ENCODE results near the gene ATG13. TPM values are rescaled to one million over a fixed set of nuclear protein-coding genes. Genes with fewer than 3 reads are reported as not detected.

ATG13 gene
- polyA plus RNA-seq, 1 donor: 69.5 TPM

GRCh38 chr11:46603704-46604308 is 13.5 kb upstream of the ATG13 start:
- no peak for DNase-seq

DNA sequence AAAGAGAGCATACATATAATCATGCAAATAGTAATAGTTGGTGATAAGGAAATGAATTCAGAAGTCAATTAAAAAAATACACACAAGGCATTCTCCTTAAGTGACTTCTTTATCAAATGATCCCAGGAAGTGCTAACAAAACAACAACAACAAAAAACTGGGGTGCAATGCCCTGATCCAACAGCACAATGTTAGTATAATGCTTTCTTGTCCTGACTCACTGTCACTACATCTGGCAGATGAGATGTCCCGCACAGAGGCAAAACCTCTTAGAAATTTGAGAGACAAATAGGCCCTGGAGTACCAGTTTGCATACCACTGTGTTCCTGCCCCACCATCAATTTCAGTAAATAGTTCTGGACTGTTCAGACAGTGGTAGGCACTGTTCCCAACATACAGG is 12.6 kb upstream of the ATG13 start:
- DNase-seq: no peak

GRCh38 chr11:46607516-46607915 is 9.8 kb upstream of the ATG13 start:
- DNase-seq: no peak

GRCh38 chr11:46609386-46609785 is 8.0 kb upstream of the ATG13 start:
- DNase-seq: no peak

DNA sequence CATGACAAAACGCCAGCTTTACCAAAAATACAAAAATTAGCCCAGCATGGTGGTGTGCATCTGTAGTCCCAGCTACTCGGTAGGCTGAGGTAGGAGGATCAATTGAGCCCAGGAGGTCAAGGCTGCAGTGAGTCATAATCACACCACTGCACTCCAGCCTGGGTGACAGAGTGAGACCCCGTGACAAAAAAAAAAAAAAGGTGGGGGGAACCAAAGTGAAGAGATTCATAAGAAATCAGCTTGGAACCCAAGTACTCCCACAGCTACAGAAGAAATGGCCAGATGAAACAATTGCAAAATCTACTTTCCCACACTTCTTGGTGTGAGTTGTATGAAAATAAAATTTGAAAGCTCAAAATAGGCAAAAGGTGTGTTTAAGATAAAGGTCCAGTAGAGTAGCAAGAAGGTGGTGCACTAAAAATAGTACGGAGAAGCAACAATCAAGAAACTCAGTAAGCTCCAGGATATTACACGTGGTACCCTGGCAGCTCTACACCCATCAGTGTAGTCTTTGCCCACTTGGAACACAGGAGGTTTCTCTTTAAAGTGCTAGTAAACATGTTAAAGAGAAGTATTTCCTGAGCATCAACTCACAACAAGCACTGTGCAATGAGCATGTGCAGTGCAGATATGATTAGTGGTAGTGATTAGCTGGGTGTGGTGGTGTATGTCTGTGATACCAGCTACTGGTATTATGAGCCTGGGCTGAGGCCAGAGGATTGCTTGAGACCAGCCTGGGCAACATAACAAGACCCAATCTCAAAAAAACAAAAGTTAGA is 5.6 kb upstream of the ATG13 start:
- DNase-seq: no peak

- no peak for DNase-seq
These were observed 5.0 kb upstream of the ATG13 start for GRCh38 chr11:46612326-46612725.

DNA sequence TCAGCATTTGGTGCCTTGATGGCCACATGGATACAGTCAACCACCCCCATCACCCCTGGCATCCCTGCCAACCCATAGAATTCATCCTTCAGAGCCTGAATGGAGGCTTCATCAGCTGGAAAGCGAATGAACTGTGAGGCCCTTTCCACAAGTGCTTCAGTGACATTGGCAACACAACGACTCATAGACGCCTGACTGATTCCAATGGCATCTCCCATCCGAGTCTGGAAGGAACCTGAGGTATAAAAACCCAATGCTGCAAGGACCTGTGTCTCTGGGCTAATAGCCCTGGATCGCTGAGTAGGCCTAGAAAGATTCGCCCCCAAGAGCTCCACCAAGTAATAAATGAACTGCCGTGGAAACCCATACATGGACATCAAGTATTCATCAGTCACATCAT is 1.6 kb upstream of the ATG13 start:
- no peak for DNase-seq

GRCh38 chr11:46616551-46617133 is 711 bp upstream of the ATG13 start:
- DNase-seq: no peak

- DNase-seq: no peak
These were observed 590 bp downstream of the ATG13 start for GRCh38 chr11:46617972-46618314.

DNA sequence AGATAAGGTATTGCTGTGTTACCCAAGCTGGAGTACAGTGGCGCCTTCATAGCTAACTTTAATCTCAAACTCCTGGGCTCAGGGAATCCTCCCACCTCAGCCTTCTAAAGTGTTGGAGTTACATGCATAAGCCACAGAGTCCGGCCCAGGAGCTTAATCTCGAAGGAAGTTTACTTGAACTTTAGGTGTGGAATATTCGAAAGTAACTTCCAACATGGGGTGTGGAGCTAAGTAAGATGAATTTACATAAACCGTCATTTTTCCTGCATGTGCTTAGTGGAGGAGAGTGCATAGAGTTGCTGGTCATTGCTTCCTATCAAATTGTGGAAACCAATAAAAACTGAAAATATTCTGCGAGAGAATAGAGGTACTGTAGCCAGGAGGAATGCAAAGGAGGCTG is 1.5 kb downstream of the ATG13 start:
- DNase-seq: no peak

DNA sequence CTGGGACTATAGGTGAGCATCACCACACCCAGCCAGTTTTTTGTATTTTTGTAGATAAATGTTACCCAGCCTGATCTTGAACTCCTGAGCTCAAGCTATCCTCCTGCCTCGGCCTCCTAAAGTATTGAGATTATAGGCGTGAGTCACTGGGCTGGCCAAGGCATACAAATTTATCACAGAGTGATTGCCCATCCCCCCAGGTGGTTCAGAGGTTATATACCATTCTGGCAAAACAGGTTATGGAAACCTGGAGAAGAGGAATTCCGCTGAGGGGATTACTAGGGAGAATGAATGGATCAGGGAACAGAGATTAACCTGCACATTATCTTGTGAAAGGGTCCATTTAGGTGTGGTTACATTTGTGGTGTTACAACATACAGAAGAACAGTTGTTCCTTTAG is 8.1 kb downstream of the ATG13 start:
- no peak for DNase-seq

- no peak for DNase-seq
These were observed 11.6 kb downstream of the ATG13 start for GRCh38 chr11:46628961-46629360.

- DNase-seq: no peak
These were observed 12.9 kb downstream of the ATG13 start for GRCh38 chr11:46630237-46630636.

DNA sequence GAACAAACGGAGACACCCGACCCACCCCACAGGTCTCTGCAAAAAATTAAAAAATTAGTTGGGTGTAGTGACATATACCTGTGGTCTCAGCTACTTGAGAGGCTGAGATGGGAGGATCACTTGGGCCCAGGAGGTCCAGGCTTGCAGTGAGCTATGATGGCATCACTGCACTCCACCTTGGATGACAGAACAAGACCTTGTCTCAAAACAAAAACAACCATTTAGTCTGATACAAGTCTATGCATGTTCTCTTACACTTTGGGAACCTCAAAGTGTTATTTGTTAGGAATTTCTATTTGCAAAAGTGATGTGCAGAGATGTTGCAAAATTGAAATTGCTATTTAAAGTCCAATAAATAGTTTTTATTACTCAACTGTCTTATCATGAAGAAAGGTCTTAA is 14.3 kb downstream of the ATG13 start:
- DNase-seq: no peak

GRCh38 chr11:46632502-46632901 is 15.1 kb downstream of the ATG13 start:
- no peak for DNase-seq

DNA sequence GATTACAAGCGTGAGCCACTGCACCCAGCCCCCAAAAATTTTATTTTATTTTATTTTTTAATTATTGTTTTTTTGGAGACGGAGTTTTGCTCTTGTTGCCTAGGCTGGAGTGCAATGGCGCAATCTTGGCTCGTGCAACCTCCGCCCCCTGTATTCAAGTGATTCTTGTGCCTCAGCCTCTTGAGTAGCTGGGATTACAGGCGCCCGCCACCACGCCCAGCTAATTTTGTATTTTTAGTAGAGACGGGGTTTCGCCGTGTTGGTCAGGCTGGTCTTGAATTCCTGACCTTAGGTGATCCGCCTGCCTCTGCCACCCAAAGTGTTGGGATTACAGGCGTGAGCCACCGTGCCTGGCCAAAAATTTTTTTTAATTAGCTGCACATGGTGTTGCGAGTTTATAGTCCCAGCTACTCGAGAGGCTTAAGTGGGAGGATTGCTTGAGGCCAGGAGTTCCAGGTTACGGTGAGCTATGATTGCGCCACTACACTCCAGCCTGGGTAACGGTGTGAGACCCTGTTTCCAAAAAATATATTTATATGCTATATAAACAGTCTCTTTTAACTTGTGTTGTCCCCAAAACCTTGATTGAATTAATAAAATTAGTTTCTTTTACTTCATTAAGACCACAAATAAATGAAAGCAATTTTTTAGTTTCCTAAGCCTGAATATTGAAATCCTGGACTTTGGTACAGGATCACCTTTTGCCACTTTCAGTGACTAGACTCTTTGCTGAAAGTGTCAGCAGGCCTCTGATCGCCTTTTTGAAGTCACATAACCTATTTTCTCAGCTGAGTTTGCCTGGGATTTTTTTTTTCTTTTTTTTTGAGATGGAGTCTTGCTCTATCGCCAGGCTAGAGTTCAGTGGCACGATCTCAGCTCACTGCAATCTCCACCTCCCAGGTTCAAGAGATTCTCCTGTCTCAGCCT is 16.2 kb downstream of the ATG13 start:
- DNase-seq: no peak

- DNase-seq: no peak
These were observed 18.3 kb downstream of the ATG13 start for GRCh38 chr11:46635557-46636139.

- DNase-seq: no peak
These were observed 20.2 kb downstream of the ATG13 start for GRCh38 chr11:46637546-46637945.

- DNase-seq: no peak
These were observed 22.0 kb downstream of the ATG13 start for GRCh38 chr11:46639197-46639839.

- DNase-seq: no peak
These were observed 22.9 kb downstream of the ATG13 start for GRCh38 chr11:46640036-46640788.

GRCh38 chr11:46641639-46642038 is 24.3 kb downstream of the ATG13 start:
- no peak for DNase-seq
